HG02642 (cell line): ENCODE data around the gene TREML1.
"Not testable (repeated sequence)": the region's sequence is repeated elsewhere in the genome, so short reads cannot be mapped to it uniquely, and the experiment has no call there.

ENCODE experiments used
- ATAC-seq: cut with Tn5 transposase; IDR thresholded peaks from one replicate; pipeline ENCODE4 v1.9.1; 2021; ENCODE audit warnings: mild to moderate bottlenecking; ENCODE audit not compliant: unreplicated experiment, poor library complexity

The TREML1 gene

GRCh38 chr6:41155132-41155805, 1.1 kb upstream of the TREML1 start:
- no peak for ATAC-seq

DNA sequence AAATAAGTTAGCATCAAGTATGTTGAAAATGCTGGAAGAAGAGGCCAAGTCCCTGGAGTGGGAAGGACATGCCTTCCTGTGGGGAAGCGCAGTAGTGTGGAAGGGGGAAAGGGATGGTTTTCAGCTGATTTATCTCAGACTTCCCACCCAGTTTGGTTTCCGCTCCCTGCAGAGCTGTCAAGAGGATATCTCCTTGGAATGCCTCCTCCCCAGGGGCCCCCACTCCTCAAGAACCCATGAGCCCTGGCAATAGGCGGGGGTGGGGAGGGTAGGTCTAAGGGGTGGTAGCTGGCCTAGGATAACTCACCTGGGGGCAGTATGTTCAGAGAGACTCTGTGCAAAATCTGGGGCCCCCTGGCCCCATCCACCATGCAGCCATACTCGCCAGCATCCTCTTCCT, 696 bp downstream of the TREML1 start:
- no peak for ATAC-seq

GRCh38 chr6:41150671-41151070, 3.5 kb downstream of the TREML1 start:
- ATAC-seq: no peak

DNA sequence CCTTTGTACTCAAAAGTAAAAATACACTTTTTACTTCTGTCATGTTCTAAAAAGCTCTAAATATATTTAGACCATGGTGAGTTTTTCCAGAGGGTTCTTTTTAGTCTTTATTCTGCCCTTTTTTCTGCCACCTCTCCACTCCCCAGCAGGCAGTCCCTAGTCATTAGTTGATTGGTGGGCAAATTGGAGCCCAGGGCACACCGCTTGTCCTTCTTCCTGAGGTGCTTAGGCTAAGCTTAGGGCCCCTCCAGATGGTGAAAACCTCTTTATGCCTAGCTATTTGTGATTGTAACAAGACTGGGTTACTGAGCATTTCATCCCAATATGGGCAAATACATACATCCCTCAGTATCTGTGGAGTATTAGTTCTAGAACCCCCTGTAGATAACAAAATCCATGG, 6.2 kb downstream of the TREML1 start:
- ATAC-seq: no peak

GRCh38 chr6:41136911-41137310, 17.2 kb downstream of the TREML1 start:
- ATAC-seq: no peak

- ATAC-seq: no peak
Measured at GRCh38 chr6:41135062-41135832, 18.9 kb downstream of the TREML1 start.

- ATAC-seq: no peak
Measured at GRCh38 chr6:41132254-41132653, 21.9 kb downstream of the TREML1 start.

- no peak for ATAC-seq
Measured at GRCh38 chr6:41125282-41125681, 28.9 kb downstream of the TREML1 start.

DNA sequence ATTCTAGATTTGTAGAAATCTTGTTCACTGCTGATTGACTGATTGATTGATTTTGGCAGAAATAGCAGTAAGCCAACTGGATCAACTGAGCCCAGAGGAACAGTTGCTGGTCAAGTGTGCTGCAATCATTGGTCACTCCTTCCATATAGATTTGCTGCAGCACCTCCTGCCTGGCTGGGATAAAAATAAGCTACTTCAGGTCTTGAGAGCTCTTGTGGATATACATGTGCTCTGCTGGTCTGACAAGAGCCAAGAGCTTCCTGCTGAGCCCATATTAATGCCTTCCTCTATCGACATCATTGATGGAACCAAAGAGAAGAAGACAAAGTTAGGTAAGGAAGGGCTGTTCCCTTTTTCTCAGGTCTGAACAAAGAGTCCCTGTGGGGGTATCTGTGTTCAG, 31.2 kb downstream of the TREML1 start:
- no peak for ATAC-seq

DNA sequence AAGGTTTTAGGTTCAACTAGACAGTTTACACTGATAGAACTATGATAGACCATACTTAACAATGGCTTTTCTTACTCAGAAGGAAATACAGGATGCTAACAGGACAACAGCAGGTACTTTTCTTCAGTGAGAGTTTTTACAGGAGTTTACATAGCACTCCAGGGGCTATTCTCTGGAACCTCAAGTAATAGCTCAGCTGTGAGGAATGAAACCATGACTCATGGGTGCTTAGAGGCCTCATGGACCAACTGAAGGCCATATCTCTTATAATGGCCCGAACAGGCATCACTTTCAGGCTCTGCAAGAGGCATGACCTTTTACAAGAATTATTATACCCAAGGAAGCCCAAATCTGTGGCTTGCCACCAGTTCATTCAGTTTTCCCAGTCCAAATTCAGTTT, 31.8 kb downstream of the TREML1 start:
- no peak for ATAC-seq

DNA sequence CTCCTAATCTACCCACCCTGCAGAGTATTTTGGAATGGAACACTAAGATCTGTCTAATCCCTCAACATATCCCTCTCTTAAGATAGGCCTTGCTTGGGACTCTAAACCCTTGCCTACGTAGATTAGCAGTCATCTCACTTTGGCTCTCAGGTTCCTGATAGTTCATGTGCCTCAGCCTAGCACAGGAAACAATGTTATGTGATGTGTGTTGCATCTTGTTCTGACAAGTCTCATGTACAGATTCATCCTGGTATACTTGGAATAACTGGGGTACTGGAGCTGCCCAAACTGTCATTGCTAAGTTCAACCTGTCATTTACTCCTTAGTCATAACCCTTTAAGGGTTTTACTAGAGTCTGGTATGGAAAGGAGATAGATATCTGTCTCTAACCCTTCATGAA, 34.1 kb downstream of the TREML1 start:
- ATAC-seq: no peak

GRCh38 chr6:41119508-41119907, 34.6 kb downstream of the TREML1 start:
- ATAC-seq: no peak

GRCh38 chr6:41115027-41115426, 39.1 kb downstream of the TREML1 start:
- ATAC-seq: not testable (repeated sequence)

DNA sequence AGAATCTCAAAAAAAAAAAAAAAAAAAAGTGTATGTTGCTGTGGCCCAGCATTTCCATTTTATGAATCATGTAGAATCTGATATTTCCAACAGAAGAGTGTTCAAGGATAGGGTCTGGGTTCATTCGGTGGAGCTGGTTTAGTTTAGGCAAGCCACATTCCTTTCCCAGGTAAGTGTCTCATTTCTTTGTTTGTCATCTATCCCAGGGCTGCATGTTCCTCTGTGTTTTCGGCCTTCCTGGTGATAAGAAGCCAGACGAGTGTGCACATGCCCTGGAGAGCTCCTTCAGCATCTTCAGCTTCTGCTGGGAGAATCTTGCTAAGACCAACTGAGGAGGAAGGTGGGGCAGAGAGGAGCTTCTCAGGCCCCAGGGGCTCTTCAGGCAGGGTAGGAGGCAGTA, 43.1 kb downstream of the TREML1 start:
- no peak for ATAC-seq

DNA sequence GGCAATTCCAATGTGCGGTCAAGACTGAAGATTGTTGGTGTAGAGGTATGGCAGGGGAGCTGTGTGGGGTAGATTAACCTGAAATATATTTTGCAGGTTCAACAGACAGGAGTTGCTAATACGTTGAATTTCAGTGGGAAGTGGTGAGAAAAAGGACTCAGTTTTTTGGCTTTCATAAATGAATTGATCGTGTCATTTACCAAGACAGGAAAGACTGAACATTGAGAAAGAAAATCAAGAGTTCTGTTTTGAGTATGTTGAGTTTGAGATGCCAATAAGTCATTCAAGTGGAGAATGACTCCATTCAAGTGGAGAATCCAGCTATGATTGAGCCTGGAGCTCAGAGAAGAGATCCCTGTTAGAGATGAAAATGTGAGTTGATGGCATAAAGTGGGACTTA, 50.3 kb downstream of the TREML1 start:
- no peak for ATAC-seq

DNA sequence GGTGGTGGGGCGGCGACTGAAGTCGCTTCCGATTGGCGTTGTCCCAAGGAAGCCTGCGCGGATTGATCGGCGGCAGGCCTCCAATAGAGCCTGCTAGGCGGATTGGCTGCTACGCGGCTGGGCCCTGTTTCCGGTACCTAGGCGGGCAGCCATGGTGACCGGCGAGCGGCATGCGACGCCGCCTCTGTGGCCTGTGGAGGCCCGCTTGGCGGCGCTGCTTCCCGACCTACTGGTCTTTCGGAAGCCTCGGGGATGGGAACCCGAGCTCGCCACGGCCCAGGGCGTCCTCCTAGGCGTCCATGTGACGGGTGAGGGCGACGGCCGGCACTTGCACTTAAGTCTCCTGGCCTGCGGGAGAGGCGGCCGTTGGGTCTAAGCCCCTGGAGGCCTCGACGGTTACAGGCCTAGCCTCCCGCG, 53.3 kb downstream of the TREML1 start:
- ATAC-seq: no peak
